GM12875 (cell line): ENCODE results near the gene DAZAP2.
A peak's percentile ranks its signal among the peaks of the same experiment; 100 is the strongest.
"Not testable (repeated sequence)": the region's sequence is repeated elsewhere in the genome, so short reads cannot be mapped to it uniquely, and the experiment has no call there.

ENCODE experiments used
- H3K4me3 ChIP-seq: one replicate; pipeline ENCODE4 v1.5.1; 2011; ENCODE audit warnings: low read depth, low read length, control low read depth
- CTCF ChIP-seq: IDR thresholded peaks from 2 replicates; pipeline ENCODE4 v1.5.1; 2011; ENCODE audit warnings: low read depth, mild to moderate bottlenecking, control low read depth, inconsistent platforms, low read length, moderate library complexity, borderline replicate concordance; ENCODE audit not compliant: insufficient read depth

Gene DAZAP2

DNA sequence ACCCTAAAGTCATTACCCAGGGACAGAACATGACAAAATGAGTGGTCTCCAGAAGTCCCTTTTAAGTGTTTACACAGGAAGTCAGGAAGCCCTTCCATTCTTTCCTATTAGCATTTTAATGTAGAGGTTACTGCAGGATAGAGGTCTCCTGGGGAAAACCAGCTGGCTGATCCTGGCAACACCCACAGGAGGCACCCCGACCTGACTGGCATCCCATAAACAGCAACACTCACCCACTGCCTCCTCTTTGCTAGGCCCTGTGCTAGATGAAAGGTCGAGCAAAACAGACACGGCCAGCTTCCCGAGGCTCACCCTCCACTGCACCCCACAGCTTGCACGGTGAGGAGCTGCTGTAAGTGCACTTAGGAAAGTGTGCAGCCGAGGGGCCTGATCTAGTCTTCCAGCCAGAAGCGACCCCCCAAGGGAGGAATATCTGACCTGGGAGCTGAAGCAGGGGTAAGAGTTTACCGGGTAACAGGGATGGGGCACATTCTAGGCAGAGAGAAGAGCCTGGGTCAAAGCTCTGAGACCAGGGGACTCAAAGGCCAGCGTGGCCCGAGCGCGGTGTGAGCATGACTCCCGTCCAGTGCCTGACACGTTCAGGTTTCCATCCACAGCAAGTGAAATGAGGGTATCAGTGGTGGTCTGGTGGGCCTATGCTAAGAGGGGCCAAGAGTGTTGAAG, 9.0 kb downstream of the DAZAP2 start:
- no peak for TF ChIP-seq CTCF
- no peak overlapping the region for H3K4me3 ChIP-seq

DNA sequence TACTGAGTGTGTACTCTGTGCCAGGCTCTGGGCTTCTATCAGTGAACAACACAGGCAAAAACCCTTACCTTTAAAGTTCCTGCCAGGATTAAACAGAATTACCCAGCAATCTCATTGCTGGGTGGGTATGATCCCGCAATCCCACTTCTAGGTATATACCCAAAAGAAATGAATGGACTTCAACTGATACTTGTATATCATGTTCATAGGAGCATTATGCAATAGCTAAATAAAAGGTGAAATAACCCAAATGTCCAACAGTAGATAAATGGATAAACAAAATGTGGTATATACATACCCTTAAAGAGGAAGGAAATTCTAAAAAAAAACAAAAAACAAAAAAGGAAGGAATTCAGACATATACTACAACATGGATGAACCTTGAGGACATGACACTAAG, 14.7 kb downstream of the DAZAP2 start:
- TF ChIP-seq CTCF, result no peak
- H3K4me3 ChIP-seq, result no peak overlapping the region

DNA sequence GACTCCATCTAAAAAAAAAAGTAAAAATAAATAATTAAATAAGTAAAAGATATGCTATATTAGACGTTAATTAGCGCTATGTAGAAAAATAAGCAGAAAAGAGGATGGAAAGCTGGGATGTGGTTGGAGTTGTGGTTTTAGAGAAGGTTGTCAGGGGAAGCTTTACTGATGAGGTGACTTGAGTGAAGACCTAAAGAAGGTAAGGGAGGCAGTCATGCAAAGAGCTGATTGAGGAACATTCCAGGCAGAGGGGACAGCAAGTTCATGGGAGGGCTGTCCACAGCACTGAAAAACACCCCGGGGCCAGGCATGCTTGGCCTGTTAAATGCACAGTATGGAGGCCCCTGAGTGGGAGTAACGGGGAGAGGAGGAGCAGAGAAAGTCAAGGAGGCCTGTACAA, 15.9 kb downstream of the DAZAP2 start:
- H3K4me3 ChIP-seq, result no peak overlapping the region
- no peak for TF ChIP-seq CTCF

- H3K4me3 ChIP-seq, result not testable (repeated sequence)
Observed at GRCh38 chr12:51259600-51259999, 21.0 kb downstream of the DAZAP2 start.

- no peak overlapping the region for H3K4me3 ChIP-seq
- TF ChIP-seq CTCF, result peak; percentile 19; the same call in 1 of the 2 replicates
Observed at GRCh38 chr12:51262758-51263177, 24.1 kb downstream of the DAZAP2 start.

DNA sequence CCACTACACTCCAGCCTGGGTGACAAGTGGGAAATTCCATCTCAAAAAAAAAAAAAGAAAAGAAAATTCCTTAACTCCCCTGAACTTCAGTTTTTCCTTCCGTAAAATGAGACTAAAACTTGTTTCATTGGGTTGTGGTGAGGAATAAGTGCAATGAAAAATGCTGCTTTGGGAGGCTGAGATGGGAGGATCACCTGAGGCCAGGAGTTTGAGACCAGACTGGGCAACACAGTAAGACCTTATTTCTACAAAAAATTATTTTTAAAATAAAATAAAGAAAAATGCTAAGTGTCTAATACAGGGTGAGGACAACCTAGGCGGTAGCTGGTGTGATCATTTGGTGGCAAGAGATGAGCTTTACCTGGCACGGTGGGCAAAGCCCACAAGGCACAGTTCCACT, 24.7 kb downstream of the DAZAP2 start:
- TF ChIP-seq CTCF, result no peak
- no peak overlapping the region for H3K4me3 ChIP-seq

DNA sequence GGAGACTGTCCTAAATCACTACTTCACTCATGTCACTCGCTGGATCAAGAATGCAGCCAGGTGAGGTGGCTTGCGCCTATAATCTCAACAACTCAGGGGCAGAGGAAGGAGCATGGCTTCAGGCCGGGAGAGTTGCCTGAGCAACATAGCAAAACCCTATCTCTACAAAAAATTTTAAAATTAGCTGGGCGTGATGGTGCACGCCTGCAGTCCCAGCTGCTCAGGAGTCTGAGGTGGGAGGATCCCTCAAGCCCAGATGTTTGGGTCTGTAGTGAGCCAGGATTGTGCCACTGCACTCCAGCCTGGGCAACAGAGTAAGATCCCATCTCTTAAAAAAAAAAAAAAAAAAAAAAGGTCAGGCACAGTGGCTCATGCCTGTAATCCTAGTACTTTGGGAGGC, 25.7 kb downstream of the DAZAP2 start:
- TF ChIP-seq CTCF, result no peak
- H3K4me3 ChIP-seq, result no peak overlapping the region
